ENCODE results near the gene FBN3.
"Not testable (repeated sequence)": the region's sequence is repeated elsewhere in the genome, so short reads cannot be mapped to it uniquely, and the experiment has no call there.

The FBN3 gene

DNA sequence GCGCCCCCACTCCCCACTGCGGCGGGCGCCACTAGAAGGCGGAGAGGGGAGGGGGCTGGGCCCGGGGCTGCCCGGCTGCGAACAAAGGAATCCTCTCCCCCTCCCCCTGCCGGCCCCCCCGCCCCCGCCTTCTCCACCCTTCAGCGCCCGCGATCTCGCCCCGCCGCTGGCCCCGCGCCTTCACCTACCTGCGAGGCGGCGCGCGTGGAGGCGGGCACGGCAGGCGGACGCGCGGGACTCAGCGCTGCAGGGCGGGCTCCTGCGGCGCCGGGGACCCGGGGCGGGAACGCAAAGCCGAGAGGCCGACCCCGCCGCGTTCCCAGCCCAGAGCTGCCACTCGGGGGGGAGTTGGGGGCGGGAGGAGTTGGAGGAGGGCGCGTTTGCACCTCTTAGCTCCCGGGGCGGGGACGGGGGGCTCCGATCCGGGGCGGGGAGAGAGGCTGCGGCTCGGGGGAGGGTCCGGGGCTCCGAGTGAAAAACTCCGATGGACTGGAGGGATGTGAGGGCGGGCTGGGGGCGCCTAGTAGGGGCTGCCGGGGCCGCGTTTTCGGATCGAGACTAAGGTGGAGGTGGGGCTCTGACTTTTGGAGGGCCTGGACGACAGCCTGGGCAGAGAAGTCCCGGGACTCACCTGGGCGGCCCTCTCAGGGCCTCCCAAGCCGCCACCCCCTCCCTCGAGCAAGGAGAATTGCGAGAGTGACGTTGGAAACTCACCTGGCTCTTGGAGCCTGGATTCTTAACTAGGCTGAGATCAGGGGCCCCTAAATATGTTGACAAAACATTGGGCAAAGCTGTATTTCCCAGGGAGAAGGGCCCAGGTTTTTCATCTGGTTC is at the start of gene FBN3:
FBN3 (minus strand) TSS at position 332 of the 834 bp plus-strand sequence. CDS start 2,112 bp downstream, outside the sequence.
- FAIRE-seq (no peak), DNase-seq (ENCODE audit: insufficient read length, low spot score) (no peak)

DNA sequence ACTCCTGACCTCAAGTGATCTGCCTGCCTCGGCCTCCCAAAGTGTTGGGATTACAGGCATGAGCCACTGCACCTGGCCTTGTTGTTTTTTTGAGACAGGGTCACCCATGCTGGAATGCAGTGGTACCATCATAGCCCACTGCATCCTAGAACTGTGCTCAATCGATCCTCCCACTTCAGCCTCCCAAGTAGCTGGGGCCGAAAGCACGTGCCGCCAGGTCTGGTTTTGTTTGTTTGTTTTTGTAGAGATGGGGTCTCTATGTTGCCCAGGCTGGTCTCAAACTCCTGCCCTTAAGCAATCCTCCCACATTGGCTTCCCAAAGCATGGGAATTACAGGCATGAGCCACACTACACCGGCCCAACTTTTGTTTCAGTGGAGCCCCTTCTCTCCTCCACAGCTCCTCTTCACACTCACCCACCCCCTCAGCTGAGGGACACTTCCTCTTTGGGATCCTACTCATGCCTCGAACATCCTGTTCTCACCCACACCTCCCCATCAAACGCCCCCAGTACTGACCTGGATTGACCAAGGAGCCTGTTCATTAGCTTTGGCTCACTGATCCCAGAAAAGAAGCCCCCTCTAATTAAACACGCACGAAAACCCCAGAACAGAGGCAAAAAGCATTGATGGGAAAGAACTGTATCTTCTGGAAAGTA is 47.0 kb upstream of the FBN3 start:
- FAIRE-seq (no peak), DNase-seq (ENCODE audit: insufficient read length, low spot score) (no peak)

DNA sequence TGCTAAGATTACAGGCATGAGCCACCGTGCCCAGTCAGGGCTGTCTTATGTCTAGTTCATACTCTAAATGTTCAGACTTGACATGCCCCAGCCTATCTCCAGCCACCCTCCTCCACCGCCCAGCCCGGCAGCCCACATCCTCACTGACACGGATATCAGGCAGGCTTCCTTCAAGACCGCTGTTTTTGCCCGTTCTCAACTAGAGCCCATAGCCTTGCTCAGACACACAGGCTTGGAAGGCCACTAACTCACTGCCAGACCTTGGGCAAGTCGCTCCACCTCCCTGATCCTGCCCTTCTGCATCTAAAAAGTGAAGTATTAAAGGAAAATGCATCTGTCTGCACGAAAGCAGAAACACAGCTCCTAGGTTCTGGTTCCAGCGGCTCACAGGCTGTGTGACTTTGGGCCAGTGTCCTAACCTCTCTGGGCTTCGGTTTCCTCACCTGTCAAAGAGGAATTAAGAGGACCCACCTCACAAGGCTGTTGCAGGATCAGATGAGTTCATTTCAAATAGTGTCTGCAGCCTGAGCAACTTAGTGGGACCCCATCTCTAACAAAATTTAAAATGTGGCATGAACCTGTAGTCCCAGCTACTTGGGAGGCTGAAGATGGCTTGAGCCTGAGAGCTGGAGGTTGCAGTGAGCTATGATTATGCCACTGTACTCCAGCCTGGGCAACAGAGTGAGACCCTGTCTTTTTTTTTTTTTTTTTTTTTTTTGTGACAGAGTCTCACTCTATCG is 45.3 kb upstream of the FBN3 start:
- FAIRE-seq = no peak
- no peak for DNase-seq (ENCODE audit: insufficient read length, low spot score)

DNA sequence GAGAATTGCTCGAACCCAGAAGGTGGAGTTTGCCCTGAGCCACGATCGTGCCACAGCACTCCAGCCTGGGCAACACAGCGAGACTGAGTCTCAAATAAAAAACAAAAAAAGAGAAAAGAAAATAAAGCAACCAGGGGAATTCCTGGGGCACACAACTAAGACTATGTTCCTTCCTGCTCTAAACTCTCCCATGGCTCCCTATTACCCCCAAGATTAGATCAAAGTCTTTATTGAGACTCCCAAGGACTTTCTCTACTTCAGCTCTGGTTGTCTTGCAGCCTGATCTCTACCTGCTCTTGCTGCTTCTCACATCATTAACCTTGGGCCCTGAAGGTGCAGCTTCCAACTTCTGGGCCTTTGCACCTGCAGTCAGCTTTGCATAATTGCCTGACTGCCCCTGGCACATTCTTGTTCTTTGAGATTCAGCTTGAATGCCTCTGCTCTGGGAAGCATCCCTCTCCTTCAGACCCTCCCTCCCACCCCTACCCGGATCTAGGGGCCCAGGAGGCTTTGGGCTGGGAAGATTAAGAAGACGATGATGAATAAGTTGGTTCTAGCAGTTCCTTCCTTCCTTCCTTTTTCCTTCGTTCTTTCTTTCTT is 42.9 kb upstream of the FBN3 start:
- no peak for FAIRE-seq
- DNase-seq (ENCODE audit: insufficient read length, low spot score) = no peak

- DNase-seq (ENCODE audit: insufficient read length, low spot score) (no peak), FAIRE-seq (no peak)
Observed at GRCh38 chr19:8185343-8186068, 36.1 kb upstream of the FBN3 start.

DNA sequence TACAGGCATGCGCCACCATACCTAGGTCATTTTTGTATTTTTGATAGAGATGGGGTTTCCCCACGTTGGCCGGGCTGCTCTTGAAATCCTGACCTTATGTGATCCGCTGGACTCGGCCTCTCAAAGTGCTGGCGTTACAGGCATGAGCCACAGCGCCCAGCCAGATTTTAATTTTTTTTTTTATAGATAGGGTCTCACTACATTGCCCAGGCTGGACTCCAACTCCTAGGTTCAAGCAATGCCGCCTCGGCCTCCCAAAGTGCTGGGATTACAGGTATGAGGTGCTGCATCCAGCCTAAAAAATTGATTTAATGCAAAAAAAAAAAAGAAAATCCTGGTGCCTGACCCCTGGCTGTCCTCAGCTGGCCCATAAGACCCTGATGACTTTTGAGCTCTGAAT is 34.9 kb upstream of the FBN3 start:
- FAIRE-seq (no peak), DNase-seq (ENCODE audit: insufficient read length, low spot score) (no peak)

GRCh38 chr19:8180018-8180417 is 30.6 kb upstream of the FBN3 start:
- FAIRE-seq (no peak), DNase-seq (ENCODE audit: insufficient read length, low spot score) (no peak)

- FAIRE-seq (peak; percentile 20), DNase-seq (ENCODE audit: insufficient read length, low spot score) (no peak)
Observed at GRCh38 chr19:8174706-8175105, 25.3 kb upstream of the FBN3 start.

- FAIRE-seq (no peak), DNase-seq (ENCODE audit: insufficient read length, low spot score) (no peak)
Observed at GRCh38 chr19:8168537-8168936, 19.1 kb upstream of the FBN3 start.

- DNase-seq (ENCODE audit: insufficient read length, low spot score) (no peak), FAIRE-seq (no peak)
Observed at GRCh38 chr19:8167985-8168384, 18.6 kb upstream of the FBN3 start.

DNA sequence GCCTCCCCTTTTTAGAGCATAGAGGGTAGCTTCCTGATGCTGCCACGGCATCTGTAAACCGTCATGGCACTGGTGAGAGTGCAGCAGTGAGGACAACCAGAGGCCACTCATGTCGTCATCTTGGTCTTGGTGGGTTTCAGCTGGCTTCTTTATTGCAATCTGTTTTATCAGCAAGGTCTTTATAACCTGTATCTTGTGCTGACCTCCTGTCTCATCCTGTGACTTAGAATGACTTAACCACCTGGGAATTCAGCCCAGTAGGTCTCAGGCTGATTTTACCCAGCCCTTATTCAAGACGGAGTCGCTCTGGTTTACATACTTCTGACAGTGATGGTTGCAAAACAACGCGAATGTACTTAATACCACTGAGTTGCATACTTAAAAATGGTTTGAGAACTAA is 14.4 kb upstream of the FBN3 start:
- no peak for DNase-seq (ENCODE audit: insufficient read length, low spot score)
- no peak for FAIRE-seq

GRCh38 chr19:8161135-8161646 is 11.8 kb upstream of the FBN3 start:
- FAIRE-seq (no peak), DNase-seq (ENCODE audit: insufficient read length, low spot score) (no peak)

GRCh38 chr19:8159322-8159721 is 9.9 kb upstream of the FBN3 start:
- not testable (repeated sequence) for FAIRE-seq; DNase-seq (ENCODE audit: insufficient read length, low spot score)

DNA sequence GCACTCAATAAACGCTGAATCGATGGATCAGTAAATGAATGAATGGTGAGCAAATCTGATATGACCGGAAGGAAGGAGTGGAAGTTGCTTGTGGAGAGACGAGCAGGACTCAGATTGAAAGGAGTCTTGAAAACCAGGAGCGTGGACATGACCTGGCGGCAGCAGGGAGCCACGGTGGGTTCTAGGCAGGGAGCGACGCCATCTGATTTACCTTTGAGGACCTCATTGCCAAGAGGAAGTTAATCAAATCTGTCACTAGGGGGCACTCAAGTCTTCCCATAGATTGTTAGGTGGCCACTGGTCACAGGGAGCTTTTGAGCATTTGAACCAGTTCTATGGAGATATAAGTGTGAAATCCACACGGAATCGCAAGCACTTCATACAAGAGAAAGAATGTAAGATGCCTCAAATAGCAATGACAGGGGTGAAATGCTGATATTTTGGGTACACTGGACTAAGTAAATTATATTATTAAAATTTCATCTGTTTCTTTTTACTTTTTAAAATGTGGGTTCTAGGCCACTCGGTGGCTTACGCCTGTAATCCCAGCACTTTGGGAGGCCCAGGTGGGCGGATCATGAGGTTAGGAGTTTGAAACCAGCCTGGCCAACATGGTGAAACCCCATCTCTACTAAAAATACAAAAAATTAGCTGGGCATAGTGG is 9.2 kb upstream of the FBN3 start:
- FAIRE-seq (no peak), DNase-seq (ENCODE audit: insufficient read length, low spot score) (peak; percentile 79)

GRCh38 chr19:8155318-8155717 is 5.9 kb upstream of the FBN3 start:
- no peak for DNase-seq (ENCODE audit: insufficient read length, low spot score)
- FAIRE-seq = no peak

- not testable (repeated sequence) for FAIRE-seq; DNase-seq (ENCODE audit: insufficient read length, low spot score)
Observed at GRCh38 chr19:8154014-8154413, 4.6 kb upstream of the FBN3 start.

DNA sequence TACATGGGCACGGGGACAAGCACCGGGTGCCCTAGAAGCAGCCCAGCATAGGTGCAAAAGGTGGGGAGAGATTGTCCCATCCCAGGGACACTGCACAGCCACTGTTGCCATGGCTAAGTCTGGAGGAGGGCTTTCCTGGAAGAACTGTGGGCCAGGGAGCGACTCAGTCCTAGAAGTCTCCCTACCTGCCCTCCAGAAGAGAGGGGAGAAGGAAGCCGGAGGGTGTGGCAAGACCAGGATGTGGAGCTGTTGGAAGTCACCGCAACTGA is 2.3 kb upstream of the FBN3 start:
- DNase-seq (ENCODE audit: insufficient read length, low spot score) (no peak), FAIRE-seq (no peak)

DNA sequence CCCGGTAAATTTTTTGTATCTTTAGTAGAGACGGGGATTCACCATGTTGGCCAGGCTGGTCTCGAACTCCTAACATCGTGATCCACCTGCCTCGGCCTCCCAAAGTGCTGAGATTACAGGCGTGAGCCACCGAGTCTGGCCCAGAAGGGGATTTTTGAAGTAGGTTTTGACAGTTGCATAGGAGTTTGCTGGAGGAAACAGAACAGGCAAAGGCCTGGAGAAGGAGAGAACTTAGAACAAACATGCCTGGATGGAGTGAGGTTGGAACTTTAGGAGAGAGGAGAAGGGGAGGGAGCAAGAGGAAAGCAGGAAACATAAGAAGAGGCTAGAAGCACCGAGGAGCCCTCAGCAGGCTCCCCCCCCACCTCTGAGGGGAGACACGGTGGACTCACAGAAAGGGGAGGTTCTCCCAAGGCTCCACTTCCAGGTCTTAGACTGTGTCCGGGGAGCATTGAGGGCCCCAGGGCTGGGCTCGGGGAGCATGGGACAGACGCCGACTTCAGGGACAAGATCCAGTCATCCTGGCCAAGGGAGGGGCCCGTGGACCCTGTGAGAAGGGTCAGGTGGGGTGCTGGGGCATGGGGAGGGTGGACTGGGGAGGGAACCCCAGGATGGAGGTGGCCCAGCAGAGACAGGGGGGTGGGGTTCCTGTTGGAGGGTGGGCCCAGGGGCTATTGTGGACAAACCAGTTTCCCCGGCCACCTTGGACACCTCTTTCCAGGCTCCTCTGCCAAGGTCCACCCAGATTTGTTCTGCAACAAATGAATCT is 1.8 kb upstream of the FBN3 start:
- FAIRE-seq (no peak), DNase-seq (ENCODE audit: insufficient read length, low spot score) (no peak)

GRCh38 chr19:8150178-8150865 is 930 bp upstream of the FBN3 start:
- DNase-seq (ENCODE audit: insufficient read length, low spot score) (no peak), FAIRE-seq (no peak)

Data from HTR-8/SVneo (cell line).